IMR-90 (cell line): ENCODE data around the gene DNAJA4. TPM values are rescaled to one million over a fixed set of nuclear protein-coding genes. Genes with fewer than 3 reads are reported as not detected.

Experiments
- ATAC-seq: fragments of 200-7000 bp; cut with Tn5 transposase; 2 replicates; pipeline ENCODE4 v1.9.1; 2020; ENCODE audit warnings: low read depth, mild to moderate bottlenecking, moderate library complexity
- BruUV-seq: library from RNA; stranded (reverse); fragments of 400-500 nt; replicated peaks from 2 replicates; lab custom pipeline; 2021; lab: Mats Ljungman, UMichigan
- CTCF ChIA-PET: fragments of 300-600 bp; formaldehyde crosslinking; extraction: SDS; loops from one replicate; lab custom pipeline; 2021; ENCODE audit warnings: antibody characterized with exemption; lab: Yijun Ruan, JAX
- POLR2A ChIA-PET: fragments of 300-600 bp; sonication (Branson Sonifier 250); formaldehyde crosslinking; loops from one replicate; lab custom pipeline; 2022; ENCODE audit warnings: antibody characterized with exemption; ENCODE audit not compliant: unreplicated experiment; lab: Charles Lee
- DNase-seq: peaks from one replicate; pipeline ENCODE4 v3.0.0; 2013
- H2AFZ ChIP-seq: replicated peaks from 2 replicates; pipeline ENCODE3; 2013; ENCODE audit warnings: low read length, mild to moderate bottlenecking; ENCODE audit not compliant: poor library complexity
- H2AK5ac ChIP-seq: 2 replicates; pipeline ENCODE4 v1.6.1; 2013; ENCODE audit warnings: low read depth, low read length, inconsistent platforms
- H2AK9ac ChIP-seq: replicated peaks from 2 replicates; pipeline ENCODE3; 2013; ENCODE audit warnings: mild to moderate bottlenecking, low read depth, low read length, moderate library complexity; ENCODE audit not compliant: poor library complexity
- H2BK120ac ChIP-seq: 2 replicates; pipeline ENCODE4 v1.6.1; 2013; ENCODE audit warnings: low read depth, low read length, inconsistent platforms
- H2BK15ac ChIP-seq: 3 replicates; pipeline ENCODE4 v1.6.1; 2013; ENCODE audit warnings: low read depth, low read length, inconsistent platforms
- H2BK20ac ChIP-seq: 2 replicates; pipeline ENCODE4 v1.6.1; 2013; ENCODE audit warnings: low read depth, mild to moderate bottlenecking, inconsistent platforms, low read length, moderate library complexity
- H2BK5ac ChIP-seq: 2 replicates; pipeline ENCODE4 v1.6.1; 2013; ENCODE audit warnings: mild to moderate bottlenecking, low read depth, low read length, inconsistent platforms; ENCODE audit not compliant: poor library complexity, severe bottlenecking
- H3K14ac ChIP-seq: replicated peaks from 2 replicates; pipeline ENCODE4 v1.6.1; 2013; ENCODE audit warnings: low read depth, low read length, inconsistent platforms
- H3K18ac ChIP-seq: 2 replicates; pipeline ENCODE4 v1.6.1; 2013; ENCODE audit warnings: low read depth, low read length, control low read depth
- H3K23ac ChIP-seq: 2 replicates; pipeline ENCODE4 v1.6.1; 2013; ENCODE audit warnings: low read depth, low read length, inconsistent platforms
- H3K27ac ChIP-seq: 2 replicates; pipeline ENCODE4 v1.5.1; 2013; ENCODE audit warnings: mild to moderate bottlenecking, control low read depth, low read length; ENCODE audit not compliant: insufficient read depth
- H3K27me3 ChIP-seq: 2 replicates; pipeline ENCODE4 v1.6.1; 2013; ENCODE audit warnings: low read length; ENCODE audit not compliant: control insufficient read depth, insufficient read depth
- H3K36me3 ChIP-seq: 2 replicates; pipeline ENCODE4 v1.6.1; 2013; ENCODE audit warnings: low read length, mixed read lengths; ENCODE audit not compliant: control insufficient read depth, insufficient read depth
- H3K4ac ChIP-seq: 2 replicates; pipeline ENCODE4 v1.6.1; 2013; ENCODE audit warnings: low read depth, low read length, inconsistent platforms
- H3K4me1 ChIP-seq: 2 replicates; pipeline ENCODE4 v1.6.1; 2013; ENCODE audit warnings: low read length, mixed read lengths; ENCODE audit not compliant: control insufficient read depth, insufficient read depth
- H3K4me2 ChIP-seq: 2 replicates; pipeline ENCODE4 v1.6.1; 2013; ENCODE audit warnings: low read depth, mild to moderate bottlenecking, control low read depth, low read length, moderate library complexity
- H3K4me3 ChIP-seq: 2 replicates; pipeline ENCODE4 v1.5.1; 2013; ENCODE audit warnings: low read depth, mild to moderate bottlenecking, control low read depth, low read length, moderate library complexity; ENCODE audit not compliant: insufficient read depth
- H3K56ac ChIP-seq: 2 replicates; pipeline ENCODE4 v1.6.1; 2013; ENCODE audit warnings: low read length, inconsistent platforms; ENCODE audit not compliant: insufficient read depth; ENCODE audit errors: extremely low read depth
- H3K79me1 ChIP-seq, 2 experiments: 2 replicates each; pipeline ENCODE4 v1.6.1; 2013; ENCODE audit warnings: low read length in 2 of 2, inconsistent platforms in 1 of 2, low read depth in 1 of 2
- H3K9ac ChIP-seq: 2 replicates; pipeline ENCODE4 v1.6.1; 2013; ENCODE audit warnings: low read depth, low read length, control low read depth
- H3K9me1 ChIP-seq: 2 replicates; pipeline ENCODE4 v1.6.1; 2013; ENCODE audit warnings: low read length, inconsistent platforms; ENCODE audit not compliant: insufficient read depth
- H3K9me3 ChIP-seq: 2 replicates; pipeline ENCODE4 v1.6.1; 2013; ENCODE audit warnings: low read length; ENCODE audit not compliant: control insufficient read depth, insufficient read depth
- H4K20me1 ChIP-seq: 2 replicates; pipeline ENCODE4 v1.6.1; 2013; ENCODE audit warnings: low read length, inconsistent platforms; ENCODE audit not compliant: insufficient read depth
- H4K5ac ChIP-seq: 2 replicates; pipeline ENCODE4 v1.6.1; 2013; ENCODE audit warnings: mild to moderate bottlenecking, low read depth, low read length, control low read depth
- H4K8ac ChIP-seq, 2 experiments: 2 replicates each; pipeline ENCODE4 v1.6.1; 2013; ENCODE audit warnings: low read depth in 2 of 2, low read length in 2 of 2, control low read depth in 1 of 2, inconsistent platforms in 1 of 2
- H4K91ac ChIP-seq: 2 replicates; pipeline ENCODE4 v1.6.1; 2013; ENCODE audit warnings: low read depth, low read length, inconsistent platforms; ENCODE audit not compliant: insufficient read depth
- BHLHE40 ChIP-seq: fragments of 150-350 bp; IDR thresholded peaks from 2 replicates; pipeline ENCODE4 v1.6.1; 2016; ENCODE audit warnings: mild to moderate bottlenecking, low read depth, low read length
- CEBPB ChIP-seq: IDR thresholded peaks from 2 replicates; pipeline ENCODE4 v1.6.1; 2012; ENCODE audit warnings: low read depth, low read length, improper control_type of control experiment
- CHD1 ChIP-seq: IDR thresholded peaks from 2 replicates; pipeline ENCODE4 v1.6.1; 2012; ENCODE audit warnings: low read depth, low read length, improper control_type of control experiment
- FOS ChIP-seq: fragments of 150-350 bp; IDR thresholded peaks from 2 replicates; pipeline ENCODE4 v1.6.1; 2016; ENCODE audit warnings: low read depth, low read length
- MAFK ChIP-seq: IDR thresholded peaks from 2 replicates; pipeline ENCODE4 v1.6.1; 2012; ENCODE audit warnings: low read depth, low read length, improper control_type of control experiment
- MAZ ChIP-seq: IDR thresholded peaks from 2 replicates; pipeline ENCODE4 v1.6.1; 2012; ENCODE audit warnings: low read depth, mild to moderate bottlenecking, low read length, improper control_type of control experiment, moderate library complexity, borderline replicate concordance
- MXI1 ChIP-seq: IDR thresholded peaks from 2 replicates; pipeline ENCODE4 v1.6.1; 2012; ENCODE audit warnings: low read depth, mild to moderate bottlenecking, low read length, moderate library complexity, borderline replicate concordance
- NFE2L2 ChIP-seq: fragments of 150-350 bp; IDR thresholded peaks from 2 replicates; pipeline ENCODE4 v1.6.1; 2016; ENCODE audit warnings: low read depth, mild to moderate bottlenecking, low read length
- RAD21 ChIP-seq: IDR thresholded peaks from 2 replicates; pipeline ENCODE4 v1.6.1; 2012; ENCODE audit warnings: low read length, improper control_type of control experiment
- RCOR1 ChIP-seq: IDR thresholded peaks from 2 replicates; pipeline ENCODE4 v1.6.1; 2012; ENCODE audit warnings: mild to moderate bottlenecking, low read length, improper control_type of control experiment; ENCODE audit not compliant: insufficient replicate concordance
- RFX5 ChIP-seq: IDR thresholded peaks from 2 replicates; pipeline ENCODE4 v1.8.0; 2012; ENCODE audit warnings: low read depth, mild to moderate bottlenecking, low read length, moderate library complexity
- SMC3 ChIP-seq: fragments of 150-350 bp; IDR thresholded peaks from 2 replicates; pipeline ENCODE4 v1.6.1; 2016; ENCODE audit warnings: low read depth, mild to moderate bottlenecking, antibody characterized with exemption, low read length, moderate library complexity
- WGBS, 2 experiments: methylation state at CpG; one replicate each; pipeline versions ENCODE4 v1.1.5 to v1.1.7; 2013; ENCODE audit warnings: missing lambda C conversion rate in 2 of 2; ENCODE audit not compliant: insufficient read length in 1 of 2; ENCODE audit errors: extremely low coverage in 2 of 2; 5-methylcytosine and 5-hydroxymethylcytosine counted together
- dilution Hi-C: fragments of 300-500 bp; cut with HindIII; formaldehyde crosslinking; loops from one replicate; pipeline ENCODE4 v1.14.3; 2018; ENCODE audit warnings: low sequenced_read_pairs; ENCODE audit not compliant: unreplicated experiment
- in situ Hi-C: fragments of 300-500 bp; cut with MboI; formaldehyde crosslinking; loops from 3 replicates; pipeline ENCODE4 v1.14.3; 2019; ENCODE audit warnings: low sequenced_read_pairs, inconsistent platforms, mixed read lengths
- intact Hi-C: fragments of 100-400 bp; cut with micrococcal nuclease; formaldehyde crosslinking; loops from 2 replicates; pipeline ENCODE4 v1.10.0; 2022
- polyA plus RNA-seq, 3 experiments: library from polyadenylated mRNA; depleted of rRNA; stranded (reverse); fragments of >200 nt; gene quantifications; 2 replicates each; pipeline ENCODE4 v1.2.3, GENCODE V29; 2012; ENCODE audit warnings: low replicate concordance in 1 of 3
- total RNA-seq: library from RNA; depleted of rRNA; stranded (reverse); fragments of >200 nt; gene quantifications from 2 replicates; pipeline ENCODE4 v1.2.3, GENCODE V29; 2012
- TF ChIP-seq, protein P1 (sequence below): conservative IDR thresholded peaks from 2 replicates; pipeline ENCODE4 v1.5.1; 2012; ENCODE audit warnings: mild to moderate bottlenecking, low read depth, low read length, improper control_type of control experiment
- TF ChIP-seq, protein P2 (sequence below): fragments of 150-350 bp; IDR thresholded peaks from 2 replicates; pipeline ENCODE4 v1.6.1; 2017; ENCODE audit warnings: mild to moderate bottlenecking, antibody characterized with exemption, low read length, low read depth
- TF ChIP-seq, protein P3 (sequence below): fragments of 150-350 bp; IDR thresholded peaks from 2 replicates; pipeline ENCODE4 v1.6.1; 2016; ENCODE audit warnings: low read depth, mild to moderate bottlenecking, low read length, moderate library complexity, borderline replicate concordance

The DNAJA4 gene
- total and polyA plus RNA-seq, 2 of the 4 experiments (the other 2 are of a cell fraction) = 0.18 to 0.32 TPM

GRCh38 chr15:78259232-78259631 is 5.1 kb upstream of the DNAJA4 start:
- H3K36me3 ChIP-seq = no peaks in the 10 kb centered on the region
- in situ Hi-C loops (no loop called here), dilution Hi-C loops (no loop called here), intact Hi-C loops (no loop called here)
- H3K4ac ChIP-seq = no peak overlapping the region
- H4K20me1 ChIP-seq = no peaks in the 10 kb centered on the region
- H2BK5ac ChIP-seq = no peak overlapping the region
- no peaks in the 10 kb centered on the region for H3K9me1 ChIP-seq
- no peak overlapping the region for H3K27ac ChIP-seq
- H2AK5ac ChIP-seq = no peak overlapping the region; the same call in 1 of the 2 replicates
- CTCF ChIA-PET = no interaction called here
- no peak overlapping the region for H3K14ac ChIP-seq
- H4K91ac ChIP-seq = no peak overlapping the region
- H2AFZ ChIP-seq = no peak overlapping the region
- H2BK120ac ChIP-seq = no peak overlapping the region
- H3K56ac ChIP-seq = no peak overlapping the region
- H4K5ac ChIP-seq = no peak overlapping the region
- H3K9ac ChIP-seq = no peak overlapping the region
- DNase-seq = no peak
- no peak for ATAC-seq
- H3K79me1 ChIP-seq = no peaks in the 10 kb centered on the region
- no TSS peak for BruUV-seq
- no peak overlapping the region for H3K4me2 ChIP-seq
- no peaks in the 10 kb centered on the region for H3K9me3 ChIP-seq
- H3K4me1 ChIP-seq = no peaks in the 10 kb centered on the region
- H3K18ac ChIP-seq = no peak overlapping the region
- H2BK15ac ChIP-seq = no peak overlapping the region
- H4K8ac ChIP-seq = no peak overlapping the region
- no peak overlapping the region for H3K23ac ChIP-seq
- POLR2A ChIA-PET = no interaction called here
- no peak overlapping the region for H2BK20ac ChIP-seq
- 70% methylated on average over 2 of the region's 3 CpGs; no CpG with 5 or more reads in 1 of the 2 experiments for WGBS, 2 experiments
- TF ChIP-seq NFE2L2 = no peak
- TF ChIP-seq RAD21 = no peak
- no peak for TF ChIP-seq RFX5
- TF ChIP-seq, protein P1, sequence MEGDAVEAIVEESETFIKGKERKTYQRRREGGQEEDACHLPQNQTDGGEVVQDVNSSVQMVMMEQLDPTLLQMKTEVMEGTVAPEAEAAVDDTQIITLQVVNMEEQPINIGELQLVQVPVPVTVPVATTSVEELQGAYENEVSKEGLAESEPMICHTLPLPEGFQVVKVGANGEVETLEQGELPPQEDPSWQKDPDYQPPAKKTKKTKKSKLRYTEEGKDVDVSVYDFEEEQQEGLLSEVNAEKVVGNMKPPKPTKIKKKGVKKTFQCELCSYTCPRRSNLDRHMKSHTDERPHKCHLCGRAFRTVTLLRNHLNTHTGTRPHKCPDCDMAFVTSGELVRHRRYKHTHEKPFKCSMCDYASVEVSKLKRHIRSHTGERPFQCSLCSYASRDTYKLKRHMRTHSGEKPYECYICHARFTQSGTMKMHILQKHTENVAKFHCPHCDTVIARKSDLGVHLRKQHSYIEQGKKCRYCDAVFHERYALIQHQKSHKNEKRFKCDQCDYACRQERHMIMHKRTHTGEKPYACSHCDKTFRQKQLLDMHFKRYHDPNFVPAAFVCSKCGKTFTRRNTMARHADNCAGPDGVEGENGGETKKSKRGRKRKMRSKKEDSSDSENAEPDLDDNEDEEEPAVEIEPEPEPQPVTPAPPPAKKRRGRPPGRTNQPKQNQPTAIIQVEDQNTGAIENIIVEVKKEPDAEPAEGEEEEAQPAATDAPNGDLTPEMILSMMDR = no peak
- no peak for TF ChIP-seq RCOR1
- TF ChIP-seq, protein P2, sequence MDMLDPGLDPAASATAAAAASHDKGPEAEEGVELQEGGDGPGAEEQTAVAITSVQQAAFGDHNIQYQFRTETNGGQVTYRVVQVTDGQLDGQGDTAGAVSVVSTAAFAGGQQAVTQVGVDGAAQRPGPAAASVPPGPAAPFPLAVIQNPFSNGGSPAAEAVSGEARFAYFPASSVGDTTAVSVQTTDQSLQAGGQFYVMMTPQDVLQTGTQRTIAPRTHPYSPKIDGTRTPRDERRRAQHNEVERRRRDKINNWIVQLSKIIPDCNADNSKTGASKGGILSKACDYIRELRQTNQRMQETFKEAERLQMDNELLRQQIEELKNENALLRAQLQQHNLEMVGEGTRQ = no peak
- no peak for TF ChIP-seq CEBPB
- TF ChIP-seq SMC3 = no peak
- no peak for TF ChIP-seq MAZ
- TF ChIP-seq, protein P3, sequence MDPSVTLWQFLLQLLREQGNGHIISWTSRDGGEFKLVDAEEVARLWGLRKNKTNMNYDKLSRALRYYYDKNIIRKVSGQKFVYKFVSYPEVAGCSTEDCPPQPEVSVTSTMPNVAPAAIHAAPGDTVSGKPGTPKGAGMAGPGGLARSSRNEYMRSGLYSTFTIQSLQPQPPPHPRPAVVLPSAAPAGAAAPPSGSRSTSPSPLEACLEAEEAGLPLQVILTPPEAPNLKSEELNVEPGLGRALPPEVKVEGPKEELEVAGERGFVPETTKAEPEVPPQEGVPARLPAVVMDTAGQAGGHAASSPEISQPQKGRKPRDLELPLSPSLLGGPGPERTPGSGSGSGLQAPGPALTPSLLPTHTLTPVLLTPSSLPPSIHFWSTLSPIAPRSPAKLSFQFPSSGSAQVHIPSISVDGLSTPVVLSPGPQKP = no peak
- no peak for TF ChIP-seq BHLHE40
- TF ChIP-seq FOS = no peak
- TF ChIP-seq CHD1 = no peak
- no peak for TF ChIP-seq MXI1
- TF ChIP-seq MAFK = no peak
- H3K27me3 ChIP-seq = peaks cover 22% of the 10 kb centered on the region
- H3K4me3 ChIP-seq = no peak overlapping the region
- no peak overlapping the region for H2AK9ac ChIP-seq
